HUES6 (cell line): Measurements from ENCODE around the gene RADIL.
"Not testable (repeated sequence)": the region's sequence is repeated elsewhere in the genome, so short reads cannot be mapped to it uniquely, and the experiment has no call there.

Source experiments
- H3K27ac ChIP-seq: 2 replicates; pipeline ENCODE4 v1.7.0; 2013; ENCODE audit warnings: low read depth, mild to moderate bottlenecking, low read length, inconsistent platforms
- H3K27me3 ChIP-seq: 2 replicates; pipeline ENCODE4 v1.6.1; 2013; ENCODE audit warnings: low read length; ENCODE audit not compliant: control insufficient read depth, insufficient read depth
- H3K36me3 ChIP-seq: 2 replicates; pipeline ENCODE4 v1.6.1; 2013; ENCODE audit warnings: low read length; ENCODE audit not compliant: control insufficient read depth, insufficient read depth
- H3K4me1 ChIP-seq: 2 replicates; pipeline ENCODE4 v1.6.1; 2013; ENCODE audit warnings: low read length; ENCODE audit not compliant: control insufficient read depth, insufficient read depth
- H3K4me3 ChIP-seq: 2 replicates; pipeline ENCODE4 v1.5.1; 2013; ENCODE audit warnings: low read depth, low read length
- H3K9ac ChIP-seq: one replicate; pipeline ENCODE4 v1.6.1; 2013; ENCODE audit warnings: mild to moderate bottlenecking, low read length
- H3K9me3 ChIP-seq: 2 replicates; pipeline ENCODE4 v1.6.1; 2013; ENCODE audit warnings: low read depth, low read length; ENCODE audit not compliant: control insufficient read depth, insufficient read depth

The RADIL gene

GRCh38 chr7:4797858-4798705 is 85.4 kb downstream of the RADIL start:
- H3K4me1 ChIP-seq = peaks cover 7% of the 10 kb centered on the region; the same call in 1 of the 2 replicates
- H3K27me3 ChIP-seq = no peaks in the 10 kb centered on the region
- H3K4me3 ChIP-seq = no peak overlapping the region
- H3K9me3 ChIP-seq = no peaks in the 10 kb centered on the region
- H3K27ac ChIP-seq = no peak overlapping the region
- H3K36me3 ChIP-seq = no peaks in the 10 kb centered on the region; the same call in 1 of the 2 replicates
- no peak overlapping the region for H3K9ac ChIP-seq

GRCh38 chr7:4796453-4796852 is 87.1 kb downstream of the RADIL start:
- H3K4me1 ChIP-seq = peaks cover 17% of the 10 kb centered on the region; the same call in 1 of the 2 replicates
- no peak overlapping the region for H3K27ac ChIP-seq
- H3K9me3 ChIP-seq = no peaks in the 10 kb centered on the region

GRCh38 chr7:4794591-4795350 is 88.7 kb downstream of the RADIL start:
- no peak overlapping the region for H3K27ac ChIP-seq
- H3K9ac ChIP-seq = no peak overlapping the region
- peaks cover 17% of the 10 kb centered on the region; the same call in 1 of the 2 replicates for H3K4me1 ChIP-seq
- peaks cover 14% of the 10 kb centered on the region for H3K36me3 ChIP-seq
- no peaks in the 10 kb centered on the region for H3K27me3 ChIP-seq
- H3K4me3 ChIP-seq = no peak overlapping the region
- H3K9me3 ChIP-seq = no peaks in the 10 kb centered on the region

More at GRCh38 chr7:4796453-4796852, 87.1 kb downstream of the RADIL start:
- H3K27me3 ChIP-seq = no peaks in the 10 kb centered on the region
- no peak overlapping the region for H3K9ac ChIP-seq
- H3K36me3 ChIP-seq = no peaks in the 10 kb centered on the region; the same call in 1 of the 2 replicates
- no peak overlapping the region for H3K4me3 ChIP-seq

GRCh38 chr7:4794171-4794570 is 89.3 kb downstream of the RADIL start:
- H3K27me3 ChIP-seq, H3K9me3 ChIP-seq, H3K4me3 ChIP-seq, H3K27ac ChIP-seq, H3K9ac ChIP-seq: not testable (repeated sequence)
- H3K36me3 ChIP-seq = peaks cover 18% of the 10 kb centered on the region
- H3K4me1 ChIP-seq = peaks cover 17% of the 10 kb centered on the region; the same call in 1 of the 2 replicates

GRCh38 chr7:4793385-4793993 is 90.0 kb downstream of the RADIL start:
- peaks cover 20% of the 10 kb centered on the region for H3K36me3 ChIP-seq
- H3K9me3 ChIP-seq = not testable (repeated sequence)

GRCh38 chr7:4792537-4793126 is 90.9 kb downstream of the RADIL start:
- Histone ChIP-seq H3K4me3 (peak overlapping the region; percentile 74), H3K27me3 (no peaks in the 10 kb centered on the region), H3K9me3 (no peaks in the 10 kb centered on the region), H3K9ac (peak overlapping the region; percentile 68), H3K27ac (no peak overlapping the region; the same call in 1 of the 2 replicates), H3K4me1 (peaks cover 17% of the 10 kb centered on the region; the same call in 1 of the 2 replicates), H3K36me3 (peaks cover 28% of the 10 kb centered on the region)

More at GRCh38 chr7:4793385-4793993, 90.0 kb downstream of the RADIL start:
- not testable (repeated sequence) for H3K4me3 ChIP-seq, H3K27me3 ChIP-seq, H3K9ac ChIP-seq, H3K27ac ChIP-seq
- peaks cover 17% of the 10 kb centered on the region; the same call in 1 of the 2 replicates for H3K4me1 ChIP-seq

GRCh38 chr7:4791738-4792536 is 91.6 kb downstream of the RADIL start:
- H3K27ac ChIP-seq = no peak overlapping the region; the same call in 1 of the 2 replicates
- peaks cover 34% of the 10 kb centered on the region for H3K36me3 ChIP-seq
- H3K27me3 ChIP-seq = no peaks in the 10 kb centered on the region
- peak overlapping the region; percentile 74 for H3K4me3 ChIP-seq
- H3K9me3 ChIP-seq = no peaks in the 10 kb centered on the region
- H3K9ac ChIP-seq = peak overlapping the region; percentile 68
- peaks cover 17% of the 10 kb centered on the region; the same call in 1 of the 2 replicates for H3K4me1 ChIP-seq

GRCh38 chr7:4791101-4791737 is 92.3 kb downstream of the RADIL start:
- H3K4me3 ChIP-seq = no peak overlapping the region
- peaks cover 17% of the 10 kb centered on the region; the same call in 1 of the 2 replicates for H3K4me1 ChIP-seq
- no peak overlapping the region for H3K27ac ChIP-seq
- H3K36me3 ChIP-seq = peaks cover 40% of the 10 kb centered on the region
- H3K27me3 ChIP-seq = no peaks in the 10 kb centered on the region
- no peaks in the 10 kb centered on the region for H3K9me3 ChIP-seq
- H3K9ac ChIP-seq = no peak overlapping the region

- no peak overlapping the region for H3K27ac ChIP-seq
- H3K9me3 ChIP-seq = no peaks in the 10 kb centered on the region
- H3K36me3 ChIP-seq = peaks cover 45% of the 10 kb centered on the region
- no peaks in the 10 kb centered on the region for H3K27me3 ChIP-seq
- H3K4me1 ChIP-seq = peaks cover 17% of the 10 kb centered on the region; the same call in 1 of the 2 replicates
- no peak overlapping the region for H3K9ac ChIP-seq
- H3K4me3 ChIP-seq = no peak overlapping the region
These were observed 93.0 kb downstream of the RADIL start for GRCh38 chr7:4790516-4790991.
